Middle frontal gyrus (tissue), 1 donor: ENCODE measurements around the gene MEDAG.

Experiments
- DNase-seq: peaks from one replicate; pipeline ENCODE4 v3.0.0-alpha.2; 2015; ENCODE audit warnings: low spot score; ENCODE audit errors: extremely low spot score

MEDAG gene

DNA sequence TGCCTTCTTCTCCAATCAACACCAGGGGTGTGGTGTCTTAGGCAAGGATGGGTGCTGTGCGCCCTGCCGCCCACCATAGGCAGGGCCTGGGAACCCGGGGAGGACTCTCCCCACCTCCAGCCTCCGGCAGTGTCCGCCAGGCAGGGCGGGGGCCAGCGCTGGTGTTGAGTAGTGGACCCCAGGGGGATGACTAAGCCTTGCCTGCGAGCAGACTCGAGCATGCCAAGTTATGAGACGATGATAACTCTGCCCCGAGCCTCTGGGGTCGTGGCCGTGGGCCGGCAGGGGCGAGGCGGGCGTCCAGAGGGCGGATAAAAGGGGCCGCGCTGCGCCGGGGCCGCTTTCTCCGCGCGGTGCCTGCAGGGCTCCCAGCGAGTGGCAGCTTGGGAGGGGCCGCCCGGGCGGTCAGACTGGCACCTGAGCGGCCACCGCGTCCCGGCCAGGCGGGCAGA, at the start of gene MEDAG:
TSS of gene MEDAG (plus strand) at position 340 of the 452 bp plus-strand sequence. CDS start 245 bp downstream, outside the sequence.
- no peak for DNase-seq

DNA sequence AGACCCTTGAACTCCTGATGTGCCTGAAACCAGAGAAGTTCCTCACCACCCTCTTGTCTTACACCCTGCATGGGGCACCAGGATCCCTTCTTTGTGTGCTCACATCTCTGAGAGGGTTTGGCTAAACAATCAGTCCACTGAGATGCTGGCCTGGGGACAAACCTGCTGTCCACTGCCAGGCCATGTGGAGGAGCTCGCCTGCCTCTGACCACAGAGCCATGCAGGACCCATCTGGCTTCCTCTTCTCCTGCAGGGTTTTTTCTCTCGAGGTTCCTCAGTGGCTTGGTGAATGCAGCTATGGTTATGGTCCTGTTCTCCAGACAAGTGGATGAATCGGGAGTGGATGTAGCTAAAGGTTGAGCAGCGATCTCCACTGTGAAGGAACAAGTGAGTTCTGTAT, 49.1 kb upstream of the MEDAG start:
- DNase-seq: no peak

DNA sequence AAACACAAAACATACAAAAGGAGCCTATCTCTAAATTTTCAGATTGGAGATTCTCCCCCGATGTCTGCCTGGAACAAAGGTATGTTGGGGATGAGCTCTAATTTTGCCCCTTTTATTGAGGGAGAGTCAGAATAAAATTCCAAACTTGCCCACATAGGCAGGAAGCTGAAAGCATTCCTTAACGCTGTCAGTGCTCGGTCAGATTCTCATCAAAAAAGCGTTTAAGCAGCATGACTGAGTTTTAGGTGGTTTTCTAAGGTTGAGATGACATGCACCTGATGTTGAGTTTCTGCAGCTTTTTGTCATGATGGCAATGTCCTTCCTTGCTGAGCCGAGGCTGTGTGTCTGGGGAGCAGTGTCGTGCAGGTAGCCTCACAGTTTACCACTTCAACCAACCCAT, 48.4 kb upstream of the MEDAG start:
- no peak for DNase-seq

GRCh38 chr13:30859326-30859725, 46.7 kb upstream of the MEDAG start:
- DNase-seq: no peak

GRCh38 chr13:30861163-30861562, 44.9 kb upstream of the MEDAG start:
- DNase-seq: no peak

DNA sequence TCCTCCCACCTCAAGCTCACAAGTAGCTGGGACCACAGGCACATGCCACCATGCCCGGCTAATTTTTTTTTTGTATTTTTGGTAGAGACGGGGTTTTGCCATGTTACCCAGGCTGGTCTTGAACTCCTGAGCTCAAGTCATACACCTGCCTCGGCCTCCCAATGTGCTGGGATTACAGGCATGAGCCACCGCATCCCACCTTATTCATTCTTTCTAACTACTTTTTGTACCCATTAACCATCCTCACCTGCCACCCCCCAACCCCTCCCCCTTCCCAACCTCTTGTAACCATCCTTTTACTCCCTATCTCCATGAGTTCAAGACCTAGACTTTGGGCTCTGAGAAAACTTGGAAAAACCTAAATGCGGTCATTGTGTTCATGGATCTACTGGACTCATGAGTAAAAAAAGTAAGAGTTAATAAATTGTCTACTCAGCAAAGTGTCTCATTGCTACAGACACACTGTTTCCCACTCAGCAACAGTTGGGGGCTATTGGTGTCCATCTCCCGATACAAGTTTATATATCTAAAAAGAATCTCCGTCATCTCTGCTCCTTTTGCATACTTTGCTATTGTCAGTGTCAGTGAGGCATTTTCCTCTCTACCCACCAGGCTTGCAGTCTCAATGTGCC, 44.1 kb upstream of the MEDAG start:
- no peak for DNase-seq

- DNase-seq: no peak
Measured at GRCh38 chr13:30862707-30863106, 43.4 kb upstream of the MEDAG start.

DNA sequence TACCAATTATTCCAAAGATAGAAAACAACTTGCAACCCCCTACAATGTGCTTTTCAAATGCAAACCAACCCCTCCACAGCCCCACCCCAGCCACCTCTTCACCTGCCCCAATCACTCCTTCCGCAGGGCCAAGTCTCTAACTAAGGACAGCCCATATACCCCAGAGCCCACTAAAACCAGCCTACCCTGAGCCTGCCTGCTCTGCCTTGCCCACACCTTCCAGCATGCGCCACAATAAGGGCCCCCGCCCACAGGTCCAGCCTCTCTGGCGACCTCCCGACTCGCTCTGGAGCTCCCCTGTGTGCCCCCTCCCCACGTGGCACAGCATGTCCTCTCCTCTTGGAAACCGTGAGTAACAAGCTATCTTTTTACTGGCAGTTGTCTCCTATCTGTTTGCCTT, 42.8 kb upstream of the MEDAG start:
- no peak for DNase-seq

GRCh38 chr13:30863796-30864195, 42.3 kb upstream of the MEDAG start:
- no peak for DNase-seq

DNA sequence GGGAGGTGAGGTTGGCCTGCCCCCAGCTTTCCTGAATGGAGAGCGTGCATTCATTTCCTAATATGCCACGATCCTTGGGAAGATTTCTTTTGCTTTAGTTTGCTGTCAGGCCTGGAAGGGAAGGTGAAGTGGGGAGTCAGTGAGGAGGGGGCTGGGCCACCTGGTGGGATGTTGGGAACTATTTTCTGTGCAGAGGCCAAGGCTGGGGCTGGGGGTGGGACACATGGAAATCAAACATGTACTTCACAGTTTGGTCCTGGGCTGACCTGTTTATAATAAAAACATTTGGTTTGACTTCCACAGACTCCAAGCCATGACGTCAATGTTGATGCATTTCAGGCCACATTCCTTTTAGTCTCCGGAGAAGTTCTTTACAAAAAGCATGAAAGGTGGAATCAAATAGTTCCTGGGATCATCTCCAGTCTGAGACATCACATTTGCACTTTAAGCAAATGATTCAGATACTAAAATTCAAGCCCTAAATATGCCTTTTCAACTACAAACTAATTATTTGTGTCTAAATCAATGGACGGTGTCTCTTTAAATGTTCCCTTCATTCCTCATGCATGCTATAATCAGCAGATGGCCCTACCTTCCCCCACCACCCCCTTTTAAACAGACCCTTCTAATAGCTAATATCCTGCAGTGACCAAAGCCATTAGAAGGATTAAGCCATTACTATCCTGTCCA, 41.5 kb upstream of the MEDAG start:
- DNase-seq: no peak

GRCh38 chr13:30865123-30866049, 40.7 kb upstream of the MEDAG start:
- DNase-seq: peak; percentile 58

DNA sequence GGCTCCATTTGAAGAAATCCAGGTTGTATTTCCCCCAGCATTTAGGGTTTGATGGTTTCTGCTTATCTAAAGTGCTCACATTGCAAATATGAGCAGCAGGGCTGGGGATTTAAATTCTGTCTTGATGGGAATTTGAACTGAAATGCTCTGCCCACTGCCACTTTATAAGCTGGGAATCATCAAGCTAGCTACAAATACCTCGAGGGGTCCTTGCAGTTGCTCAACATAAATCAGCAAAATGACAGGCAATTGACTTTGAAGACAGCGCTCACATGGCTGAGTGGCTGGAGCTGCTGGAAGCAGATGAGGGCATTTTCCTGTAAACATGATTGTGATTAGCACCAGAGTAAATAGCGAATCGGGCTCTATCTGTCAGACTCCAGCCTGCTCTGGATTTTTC, 39.4 kb upstream of the MEDAG start:
- no peak for DNase-seq

DNA sequence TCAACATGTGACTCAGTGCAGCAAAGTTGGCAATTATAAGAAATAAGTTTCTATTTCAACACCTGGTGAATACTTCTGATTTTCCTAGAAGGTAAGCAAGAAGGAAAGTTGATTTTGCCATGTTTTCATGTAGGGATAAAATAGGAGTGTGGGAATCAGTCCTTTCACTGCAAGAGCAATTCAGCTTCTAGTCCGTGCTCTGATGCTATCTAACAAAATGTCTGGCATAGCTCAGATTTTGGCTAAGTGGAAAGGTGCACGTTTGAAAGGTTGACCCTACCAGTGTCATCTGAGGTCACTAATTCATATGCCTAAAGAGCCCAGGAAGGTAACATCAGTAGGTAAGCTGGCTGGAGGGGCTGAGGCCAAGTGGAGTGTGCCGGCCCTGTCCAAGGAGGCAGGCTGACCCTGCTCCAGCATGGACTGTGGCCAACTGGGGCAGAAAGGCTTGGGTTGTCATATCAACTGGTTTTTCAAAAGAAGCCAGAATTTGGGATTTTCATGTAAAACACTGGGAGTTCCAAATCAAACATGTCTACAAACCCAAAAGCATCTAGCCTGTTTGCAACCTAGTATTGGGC, 38.9 kb upstream of the MEDAG start:
- no peak for DNase-seq

DNA sequence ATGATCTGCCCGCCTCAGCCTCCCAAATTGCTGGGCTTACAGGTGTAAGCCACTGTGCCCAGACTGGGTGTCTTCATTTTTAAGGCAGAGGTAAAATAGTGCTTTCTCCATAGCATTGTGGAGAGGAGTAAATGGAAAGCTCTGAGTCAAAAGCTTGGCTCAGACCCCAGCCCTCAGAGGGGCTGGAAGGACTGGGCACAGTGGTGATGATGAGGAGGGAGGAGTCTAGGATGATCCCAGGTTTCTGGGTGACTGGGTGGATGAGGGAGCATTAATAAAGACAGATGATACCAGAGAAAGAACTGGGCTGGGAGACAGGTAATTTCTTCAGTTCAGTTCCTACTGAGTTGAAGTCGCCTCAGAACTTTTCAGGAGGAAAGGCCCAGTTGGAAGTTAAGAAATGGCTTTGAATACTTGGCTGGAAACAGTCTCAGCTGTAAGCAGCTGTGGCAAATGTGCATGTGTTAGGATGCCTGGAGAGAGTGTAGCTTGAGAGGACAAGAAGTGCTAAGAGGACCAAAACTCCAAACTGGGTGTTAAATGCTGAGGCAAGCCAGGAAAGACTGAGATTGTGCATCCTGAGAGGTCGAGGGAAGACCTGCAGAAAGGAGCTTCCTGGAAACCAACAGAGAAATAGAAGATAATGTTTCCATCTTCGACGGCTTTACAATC, 37.1 kb upstream of the MEDAG start:
- DNase-seq: no peak

- DNase-seq: no peak
Measured at GRCh38 chr13:30869491-30869890, 36.6 kb upstream of the MEDAG start.

DNA sequence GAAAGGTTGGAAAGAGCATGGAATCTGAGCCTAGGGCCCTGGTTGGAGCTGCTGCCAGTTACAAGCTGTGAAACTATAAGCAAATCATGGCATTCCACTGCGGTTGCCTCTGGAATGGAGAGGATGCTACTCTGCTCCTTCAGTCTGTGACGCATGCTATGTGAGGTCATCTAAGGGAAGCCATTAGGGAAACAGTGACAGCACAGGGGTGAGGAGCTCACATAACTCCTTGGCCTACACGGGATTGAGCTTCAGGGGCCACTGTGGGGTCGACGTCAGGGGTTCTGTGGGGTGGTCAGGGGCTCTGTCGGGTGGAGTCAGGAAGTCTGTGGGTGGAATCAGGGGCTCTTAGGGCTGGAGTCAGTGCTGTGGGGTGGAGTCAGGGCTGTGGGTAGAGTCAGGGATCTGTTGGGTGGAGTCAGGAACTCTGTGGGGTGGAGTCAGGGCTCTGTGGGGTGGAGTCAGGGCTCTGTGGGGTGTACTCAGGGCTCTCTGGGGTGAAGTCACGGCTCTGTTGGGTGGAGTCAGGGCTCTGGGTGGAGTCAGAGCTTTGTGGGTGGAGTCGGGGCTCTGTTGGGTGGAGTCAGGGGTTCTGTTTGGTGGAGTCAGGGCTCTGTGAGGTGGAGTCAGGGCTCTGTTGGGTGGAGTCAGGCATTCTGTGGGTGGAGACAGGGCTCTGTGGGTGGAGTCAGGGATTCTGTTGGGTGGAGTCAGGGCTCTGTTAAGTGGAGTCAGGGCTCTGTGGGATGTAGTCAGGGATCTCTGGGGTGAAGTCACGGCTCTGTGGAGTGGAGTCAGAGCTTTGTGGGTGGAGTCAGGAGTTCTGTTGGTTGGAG, 35.8 kb upstream of the MEDAG start:
- no peak for DNase-seq

DNA sequence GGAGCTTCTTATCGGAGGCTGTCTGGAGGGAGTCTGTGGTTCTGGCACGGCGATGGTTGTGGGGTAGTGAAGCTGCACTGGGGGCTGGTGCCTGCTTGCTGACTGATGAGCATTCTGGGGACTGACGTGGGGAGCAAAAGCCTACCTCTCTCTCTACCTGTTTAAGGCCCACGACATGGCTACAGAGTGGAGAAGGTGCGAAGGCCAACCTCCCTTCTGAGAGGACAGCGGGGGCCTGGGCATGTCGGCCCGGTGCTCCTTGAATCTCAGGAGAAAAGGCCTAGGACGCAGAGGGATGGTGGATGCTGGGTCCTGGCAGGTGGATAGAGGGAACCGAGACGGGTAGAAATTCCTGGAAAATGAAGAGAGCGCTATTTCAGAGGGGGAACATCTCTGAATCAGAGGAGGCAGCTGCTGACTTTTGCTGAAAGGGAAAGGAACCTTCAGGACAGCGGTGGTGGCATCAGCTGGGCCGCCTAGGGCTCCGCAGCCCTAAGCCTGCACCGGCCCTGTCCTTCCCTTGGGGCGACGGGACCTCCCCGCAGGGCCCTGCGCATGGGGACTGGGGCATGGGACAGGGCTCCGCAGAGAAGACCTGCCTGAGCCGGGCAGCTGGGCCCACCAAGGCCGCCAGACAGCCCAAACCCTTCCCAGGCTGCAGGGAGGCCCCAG, 35.0 kb upstream of the MEDAG start:
- DNase-seq: no peak

DNA sequence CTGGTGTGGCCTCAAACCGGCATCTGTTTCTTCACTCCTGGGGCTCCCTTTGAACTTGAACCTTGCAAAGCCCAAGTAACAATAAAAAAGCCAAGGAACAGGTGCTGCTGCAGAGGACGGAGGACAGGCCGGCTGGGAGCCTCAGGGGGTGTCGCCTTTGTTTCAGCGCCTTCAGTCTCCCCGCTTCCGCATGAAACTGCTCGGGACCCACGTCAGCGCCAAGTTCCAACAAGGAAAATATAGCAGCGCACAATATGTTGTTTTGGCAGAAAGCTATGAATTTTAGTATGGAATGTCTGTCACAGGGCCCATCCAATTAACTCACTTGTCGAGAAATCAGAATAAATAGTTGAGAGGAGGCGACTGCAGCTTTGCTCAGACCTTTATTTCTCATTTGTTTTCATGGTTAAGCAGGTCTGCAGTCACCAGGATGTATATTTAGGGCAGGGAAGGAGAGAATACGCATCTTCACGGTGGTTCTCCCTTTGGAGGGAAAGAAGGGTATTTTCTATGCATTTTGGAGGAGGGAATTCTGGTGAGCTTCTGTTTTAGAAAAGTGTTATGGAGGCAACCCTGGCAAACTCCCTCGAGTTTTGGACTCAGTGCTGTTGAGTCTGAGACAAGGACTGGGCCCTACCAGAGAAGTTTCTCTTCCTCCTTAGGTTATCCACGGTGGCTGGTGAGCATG, 34.3 kb upstream of the MEDAG start:
- no peak for DNase-seq

- no peak for DNase-seq
Measured at GRCh38 chr13:30872276-30872594, 33.8 kb upstream of the MEDAG start.
